ENCODE measurements around the gene ITGA3. TPM values are rescaled to one million over a fixed set of nuclear protein-coding genes. Genes with fewer than 3 reads are reported as not detected.

The ITGA3 gene
- total RNA-seq, 1 donor from 2014 or later: 212 TPM

DNA sequence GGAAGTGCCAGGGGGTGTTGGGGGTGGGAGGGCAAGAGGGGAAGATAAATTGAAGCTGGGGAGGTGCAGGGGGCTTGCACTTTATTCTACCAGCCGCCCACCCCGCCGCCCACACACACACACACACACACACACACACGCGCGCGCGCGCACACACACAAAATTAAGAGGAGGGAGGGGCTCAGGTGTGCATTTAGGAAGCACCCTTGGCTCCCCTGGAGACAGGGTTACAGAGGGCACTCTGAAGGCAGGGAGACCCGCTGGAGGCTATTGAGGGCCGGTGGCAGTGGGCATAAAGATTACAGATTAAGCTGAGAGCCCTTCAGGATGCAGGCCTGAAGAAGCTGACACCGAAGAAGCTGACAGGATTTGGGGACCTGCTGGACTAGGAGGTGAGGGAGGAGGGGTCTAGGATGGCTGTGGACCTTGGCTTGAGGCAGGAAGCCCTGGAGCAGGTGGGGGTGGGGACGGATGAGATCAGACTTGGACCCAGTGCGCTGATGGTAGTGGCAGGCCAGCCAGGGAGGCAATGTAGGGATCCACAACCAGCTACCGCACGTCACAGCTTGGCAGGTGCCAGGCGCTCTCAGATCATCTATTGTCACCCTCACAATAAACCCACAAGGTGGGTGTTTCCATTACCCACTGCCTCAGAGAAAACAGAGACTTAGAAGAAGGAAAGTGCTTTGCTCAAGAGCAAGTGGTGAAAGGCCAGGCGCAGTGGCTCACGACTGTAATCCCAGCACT is 74.8 kb downstream of the ITGA3 start:
- DNase-seq (no peak), ATAC-seq (no peak)

DNA sequence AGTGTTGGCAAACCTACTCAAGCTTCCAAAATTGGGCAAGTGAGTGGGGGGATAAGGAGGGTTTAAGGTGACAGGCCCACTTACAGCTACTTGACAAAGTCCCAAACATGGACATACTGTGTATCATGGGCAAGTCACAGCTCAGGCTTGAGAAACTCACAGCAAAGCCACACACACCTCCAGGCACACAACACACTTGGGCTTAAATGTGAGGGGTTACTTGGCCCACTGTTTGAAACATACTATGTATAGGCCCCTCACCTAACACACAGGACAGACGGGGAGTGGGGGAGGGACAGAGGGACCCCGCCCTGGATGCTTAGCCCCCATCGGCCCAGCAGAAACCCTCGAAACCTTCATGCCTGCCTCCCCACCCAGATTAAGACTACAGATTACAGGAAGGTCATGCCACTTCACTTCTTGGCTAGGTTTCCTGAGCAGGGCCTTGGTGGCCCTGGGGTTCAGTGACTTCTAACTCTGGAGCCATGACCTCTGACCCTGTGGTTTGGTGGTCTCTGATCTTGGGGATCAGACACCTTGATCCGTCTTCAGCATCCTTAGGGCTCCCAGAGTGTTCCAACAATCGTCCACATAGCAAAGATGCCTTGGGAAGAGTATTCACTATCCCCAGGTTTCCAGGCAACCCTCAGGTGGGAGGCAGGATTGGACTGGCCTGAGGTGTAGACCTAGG is 76.3 kb downstream of the ITGA3 start:
- Histone ChIP-seq H3K27me3 (peaks cover 5% of the 10 kb centered on the region), H3K4me3 (no peak overlapping the region), H3K4me1 (peaks cover 18% of the 10 kb centered on the region), H3K27ac (no peak overlapping the region), H3K36me3 (peaks cover 28% of the 10 kb centered on the region), H3K9me3 (no peaks in the 10 kb centered on the region)
- TF ChIP-seq, protein P1, sequence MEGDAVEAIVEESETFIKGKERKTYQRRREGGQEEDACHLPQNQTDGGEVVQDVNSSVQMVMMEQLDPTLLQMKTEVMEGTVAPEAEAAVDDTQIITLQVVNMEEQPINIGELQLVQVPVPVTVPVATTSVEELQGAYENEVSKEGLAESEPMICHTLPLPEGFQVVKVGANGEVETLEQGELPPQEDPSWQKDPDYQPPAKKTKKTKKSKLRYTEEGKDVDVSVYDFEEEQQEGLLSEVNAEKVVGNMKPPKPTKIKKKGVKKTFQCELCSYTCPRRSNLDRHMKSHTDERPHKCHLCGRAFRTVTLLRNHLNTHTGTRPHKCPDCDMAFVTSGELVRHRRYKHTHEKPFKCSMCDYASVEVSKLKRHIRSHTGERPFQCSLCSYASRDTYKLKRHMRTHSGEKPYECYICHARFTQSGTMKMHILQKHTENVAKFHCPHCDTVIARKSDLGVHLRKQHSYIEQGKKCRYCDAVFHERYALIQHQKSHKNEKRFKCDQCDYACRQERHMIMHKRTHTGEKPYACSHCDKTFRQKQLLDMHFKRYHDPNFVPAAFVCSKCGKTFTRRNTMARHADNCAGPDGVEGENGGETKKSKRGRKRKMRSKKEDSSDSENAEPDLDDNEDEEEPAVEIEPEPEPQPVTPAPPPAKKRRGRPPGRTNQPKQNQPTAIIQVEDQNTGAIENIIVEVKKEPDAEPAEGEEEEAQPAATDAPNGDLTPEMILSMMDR (IDR thresholded peaks at IDR 0.05): no peak
- ATAC-seq (no peak), DNase-seq (no peak)
- intact Hi-C loops (cut with DNase I): no loop called here

More for the DNA sequence above, 74.8 kb downstream of the ITGA3 start:
- Histone ChIP-seq H3K4me3 (no peak overlapping the region), H3K27me3 (peaks cover 5% of the 10 kb centered on the region), H3K4me1 (peaks cover 18% of the 10 kb centered on the region), H3K9me3 (no peaks in the 10 kb centered on the region), H3K27ac (no peak overlapping the region), H3K36me3 (peaks cover 14% of the 10 kb centered on the region)
- TF ChIP-seq, protein P1 (IDR thresholded peaks at IDR 0.05): no peak
- intact Hi-C loops (cut with DNase I): no loop called here

DNA sequence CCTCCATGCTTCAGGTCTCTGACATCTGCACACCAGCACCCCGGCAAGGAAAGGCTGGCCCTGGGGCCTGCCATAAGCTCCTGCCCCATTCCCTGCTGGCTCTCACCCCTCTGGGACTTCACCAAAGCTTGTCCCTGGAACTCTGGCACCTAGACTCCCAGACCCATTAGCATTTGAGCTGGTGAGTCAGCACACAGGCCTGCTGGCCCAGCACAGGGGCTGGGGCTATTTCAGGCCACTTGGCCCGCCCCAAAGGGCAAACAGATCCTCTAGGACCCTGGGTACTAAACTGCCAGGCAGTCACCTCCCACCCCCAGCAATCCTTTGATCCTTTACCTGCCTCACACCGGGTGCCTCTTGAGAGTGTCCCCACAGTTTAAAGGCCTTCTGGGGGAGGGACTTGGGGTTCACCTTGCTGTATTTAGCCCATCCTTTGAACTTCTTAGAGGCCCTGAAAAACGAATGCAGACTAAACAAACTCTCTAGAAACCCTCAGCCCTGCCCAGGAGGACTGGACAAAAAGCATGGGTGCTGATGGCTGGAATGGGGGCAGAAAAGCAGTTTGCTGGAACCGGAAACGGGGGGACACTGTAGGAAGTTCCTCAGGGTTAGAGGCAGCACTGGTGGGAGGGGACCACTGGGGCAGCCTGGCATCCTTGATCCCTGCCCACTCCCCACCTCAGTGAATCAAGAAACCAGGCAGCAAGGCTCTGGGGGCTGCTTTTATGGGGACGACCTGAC is 77.3 kb downstream of the ITGA3 start:
- H3K27me3 ChIP-seq: peaks cover 5% of the 10 kb centered on the region
- DNase-seq: peak; percentile 65
- H3K27ac ChIP-seq: no peak overlapping the region
- H3K4me1 ChIP-seq: peaks cover 11% of the 10 kb centered on the region
- H3K4me3 ChIP-seq: no peak overlapping the region
- ATAC-seq: peak; percentile 33
- TF ChIP-seq, protein P1 (IDR thresholded peaks at IDR 0.05): no peak
- no peaks in the 10 kb centered on the region for H3K9me3 ChIP-seq
- H3K36me3 ChIP-seq: peaks cover 38% of the 10 kb centered on the region
- intact Hi-C loops (cut with DNase I): no loop called here

DNA sequence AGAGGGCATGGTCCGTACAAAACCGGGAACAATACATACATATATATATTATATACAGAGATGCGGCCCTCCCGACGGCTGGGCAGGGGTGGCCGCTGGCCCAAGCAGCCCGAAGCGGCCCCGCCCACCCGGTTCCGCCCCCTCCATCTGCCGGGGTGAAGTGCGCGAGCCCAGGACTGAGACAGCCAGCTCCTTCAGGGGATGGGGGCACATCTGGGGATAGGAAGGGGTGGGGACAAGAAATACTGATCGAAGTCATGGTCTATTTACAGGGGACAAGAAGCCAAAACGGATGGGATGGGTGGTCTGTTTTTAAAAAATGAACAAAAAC is 77.8 kb downstream of the ITGA3 start:
- TF ChIP-seq, protein P1 (IDR thresholded peaks at IDR 0.05): no peak
- peaks cover 5% of the 10 kb centered on the region for H3K27me3 ChIP-seq
- ATAC-seq (no peak), DNase-seq (peak; percentile 63)
- H3K4me1 ChIP-seq: peaks cover 11% of the 10 kb centered on the region
- no peak overlapping the region for H3K4me3 ChIP-seq
- H3K36me3 ChIP-seq: peaks cover 43% of the 10 kb centered on the region
- no peaks in the 10 kb centered on the region for H3K9me3 ChIP-seq
- intact Hi-C loops (cut with DNase I): no loop called here
- H3K27ac ChIP-seq: no peak overlapping the region

DNA sequence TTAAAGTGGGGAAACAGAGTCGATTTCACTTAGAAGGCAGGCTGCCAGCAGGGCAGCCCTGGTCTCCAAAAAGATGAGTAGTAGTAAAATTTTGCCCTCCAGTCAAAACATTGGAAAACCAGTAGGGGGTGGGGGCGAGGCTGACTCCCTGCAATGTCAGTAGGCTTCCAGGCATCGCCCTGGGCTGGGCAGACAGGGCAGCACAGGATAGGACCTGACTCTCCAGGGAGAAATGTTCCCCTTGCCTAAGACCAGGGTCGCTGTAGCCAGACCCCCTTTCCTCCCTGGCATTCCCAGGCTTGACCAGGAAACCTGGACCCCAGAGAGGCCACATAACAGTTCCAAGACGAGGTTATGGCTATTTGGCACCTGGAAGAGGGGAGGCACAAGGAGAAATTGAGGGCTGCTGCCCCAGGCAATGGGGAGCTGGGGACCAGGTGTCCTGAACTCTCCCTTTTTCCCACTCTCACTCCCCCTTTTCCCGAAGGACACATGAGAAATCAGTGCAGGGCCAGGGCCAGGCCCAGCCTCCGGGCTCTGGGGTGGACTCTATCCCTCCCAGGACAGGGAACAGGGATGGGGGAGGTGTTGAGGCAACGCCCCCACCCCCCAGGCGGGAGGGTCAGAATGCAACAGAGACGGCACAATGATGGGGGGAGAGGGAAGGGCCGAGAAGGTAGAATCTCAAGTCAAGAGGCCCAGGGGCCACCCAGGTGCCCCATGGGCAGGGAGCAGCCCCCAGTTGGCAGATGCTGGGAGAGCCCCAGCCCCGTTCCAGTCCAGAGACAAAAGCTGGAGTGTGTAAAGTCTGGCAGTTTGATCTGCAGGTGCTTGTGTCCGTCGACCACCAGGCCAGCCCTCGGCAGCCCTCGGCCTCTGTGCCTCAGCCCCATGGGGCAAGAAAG is 78.5 kb downstream of the ITGA3 start:
- Histone ChIP-seq H3K27ac (no peak overlapping the region), H3K36me3 (peaks cover 50% of the 10 kb centered on the region), H3K4me3 (no peak overlapping the region), H3K9me3 (no peaks in the 10 kb centered on the region), H3K4me1 (peaks cover 4% of the 10 kb centered on the region), H3K27me3 (peaks cover under 1% of the 10 kb centered on the region)
- ATAC-seq (no peak), DNase-seq (no peak)
- intact Hi-C loops (cut with DNase I): no loop called here
- TF ChIP-seq, protein P1 (IDR thresholded peaks at IDR 0.05): no peak
